Activated CD4-positive, alpha-beta memory T cell treated with anti-CD3 and anti-CD28 coated beads for 36 hours (primary cell): ENCODE measurements around the gene JARID2. TPM values are rescaled to one million over a fixed set of nuclear protein-coding genes. Genes with fewer than 3 reads are reported as not detected.

Source experiments
- CTCF ChIA-PET: fragments of 350-600 bp; sonication (Branson Sonifier 250); formaldehyde crosslinking; loops from one replicate; lab custom pipeline; 2021; ENCODE audit warnings: antibody characterized with exemption, inconsistent platforms; lab: Charles Lee
- POLR2A ChIA-PET: fragments of 350-600 bp; sonication (Branson Sonifier 250); formaldehyde crosslinking; loops from one replicate; lab custom pipeline; 2021; ENCODE audit warnings: antibody characterized with exemption; lab: Charles Lee
- DNase-seq: peaks from one replicate; pipeline ENCODE4 v3.0.0-alpha.2; 2020
- H3K27ac Mint-ChIP-seq: one replicate; pipeline ENCODE4 v1.8.0; 2021; ENCODE audit warnings: mixed read lengths
- H3K27me3 Mint-ChIP-seq: one replicate; pipeline ENCODE4 v1.8.0; 2021; ENCODE audit warnings: mixed read lengths
- H3K36me3 Mint-ChIP-seq: one replicate; pipeline ENCODE4 v1.8.0; 2021; ENCODE audit warnings: mixed read lengths
- H3K4me1 Mint-ChIP-seq: one replicate; pipeline ENCODE4 v1.8.0; 2021; ENCODE audit warnings: low read depth, mixed read lengths
- H3K4me3 Mint-ChIP-seq: one replicate; pipeline ENCODE4 v1.8.0; 2021; ENCODE audit warnings: mild to moderate bottlenecking, mixed read lengths
- H3K9me3 Mint-ChIP-seq: one replicate; pipeline ENCODE4 v1.8.0; 2021; ENCODE audit warnings: mixed read lengths
- intact Hi-C: fragments of 100-400 bp; cut with micrococcal nuclease; formaldehyde crosslinking; loops from one replicate; pipeline ENCODE4 v1.15.1; 2023
- total RNA-seq, 2 experiments: library from RNA; stranded (reverse); gene quantifications; one replicate each; pipeline ENCODE4 v1.2.3, GENCODE V29; 2021

JARID2 gene
- total RNA-seq, 2 experiments from 2014 or later, result 41.4 to 44.0 TPM

DNA sequence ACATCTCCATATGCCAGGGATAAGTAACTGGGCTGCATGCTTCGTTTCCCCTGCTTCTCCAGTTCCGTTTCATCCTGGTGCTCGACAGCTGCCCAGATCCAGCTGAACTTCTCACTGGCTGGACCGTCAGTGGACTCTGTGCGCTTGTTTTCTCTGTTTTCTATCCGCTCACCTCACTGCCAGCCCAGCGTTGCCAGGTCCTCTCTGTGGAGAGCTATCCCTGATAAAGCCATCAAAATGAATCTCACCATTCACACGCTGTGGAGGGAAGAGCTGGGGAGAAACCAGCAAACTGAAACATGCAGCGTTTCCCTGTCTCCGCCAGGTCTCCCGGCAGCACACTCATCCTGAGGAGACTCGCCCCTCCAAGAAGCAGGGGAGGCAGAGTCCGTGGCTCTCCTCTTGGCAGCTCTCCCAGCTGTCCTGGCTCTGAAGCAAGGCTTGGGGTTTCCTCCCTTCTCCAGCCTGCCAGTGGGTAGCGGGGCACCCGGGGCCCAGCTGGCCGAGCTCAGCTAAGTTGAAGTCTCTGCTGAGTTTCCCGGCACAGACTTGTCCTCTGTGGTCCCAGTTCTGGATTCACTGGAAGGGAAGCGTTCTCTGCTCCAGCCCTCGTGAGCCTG lies 256.1 kb downstream of the JARID2 start:
- Mint-ChIP-seq H3K4me1 (no peaks in the 10 kb centered on the region), H3K4me3 (no peak overlapping the region), H3K9me3 (no peaks in the 10 kb centered on the region), H3K27me3 (no peaks in the 10 kb centered on the region), H3K36me3 (peaks cover 56% of the 10 kb centered on the region), H3K27ac (no peak overlapping the region)
- CTCF ChIA-PET, result no interaction called here
- DNase-seq, result no peak
- intact Hi-C loops, result no loop called here
- POLR2A ChIA-PET, result no interaction called here

DNA sequence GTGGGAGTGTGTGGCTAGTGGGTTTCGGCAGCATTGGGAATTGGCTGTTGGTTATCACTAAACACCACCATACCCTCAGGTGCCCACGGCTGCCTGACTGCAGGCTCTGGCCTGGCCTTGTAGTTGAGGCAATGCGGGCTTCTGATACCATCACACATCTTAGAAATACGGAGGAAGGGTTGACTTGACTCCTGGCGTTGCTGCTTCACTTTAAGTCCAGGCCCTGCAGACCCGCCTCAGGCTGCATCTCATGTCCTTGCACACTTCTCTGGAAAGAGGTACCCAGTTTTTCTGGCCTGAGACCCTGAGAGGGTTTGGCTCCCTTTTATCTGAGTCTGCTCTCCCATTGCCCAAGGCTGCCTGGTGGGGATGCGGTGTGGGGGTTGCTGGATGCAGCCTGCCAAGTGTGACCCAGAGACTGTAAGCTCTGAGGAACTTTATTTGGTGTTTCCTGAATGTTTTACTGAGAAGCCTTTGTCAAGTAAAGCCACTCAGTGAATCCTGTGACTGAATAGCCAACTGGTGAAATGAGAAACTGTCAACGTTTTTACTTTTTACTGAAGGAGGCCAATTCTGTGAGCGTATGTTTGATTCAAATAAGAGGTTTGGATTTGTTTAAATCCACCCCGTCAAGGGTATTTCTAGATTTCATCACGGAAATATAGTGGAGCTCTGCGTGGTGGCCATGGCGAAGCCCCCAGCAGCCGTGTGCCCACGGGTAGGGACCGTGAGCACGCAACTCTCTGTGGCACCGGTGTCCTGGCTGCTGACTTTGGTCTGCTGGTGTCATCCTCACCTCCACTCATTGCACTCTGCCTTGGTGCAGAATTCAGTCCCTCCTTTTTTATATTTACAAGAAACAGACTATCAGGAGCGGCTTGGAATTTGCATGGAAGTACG lies 256.8 kb downstream of the JARID2 start:
- CTCF ChIA-PET, result no interaction called here
- H3K36me3 Mint-ChIP-seq, result peaks cover 59% of the 10 kb centered on the region
- no peaks in the 10 kb centered on the region for H3K4me1 Mint-ChIP-seq
- intact Hi-C loops, result no loop called here
- no peak overlapping the region for H3K27ac Mint-ChIP-seq
- POLR2A ChIA-PET, result no interaction called here
- no peak for DNase-seq
- no peaks in the 10 kb centered on the region for H3K9me3 Mint-ChIP-seq
- no peaks in the 10 kb centered on the region for H3K27me3 Mint-ChIP-seq
- no peak overlapping the region for H3K4me3 Mint-ChIP-seq

DNA sequence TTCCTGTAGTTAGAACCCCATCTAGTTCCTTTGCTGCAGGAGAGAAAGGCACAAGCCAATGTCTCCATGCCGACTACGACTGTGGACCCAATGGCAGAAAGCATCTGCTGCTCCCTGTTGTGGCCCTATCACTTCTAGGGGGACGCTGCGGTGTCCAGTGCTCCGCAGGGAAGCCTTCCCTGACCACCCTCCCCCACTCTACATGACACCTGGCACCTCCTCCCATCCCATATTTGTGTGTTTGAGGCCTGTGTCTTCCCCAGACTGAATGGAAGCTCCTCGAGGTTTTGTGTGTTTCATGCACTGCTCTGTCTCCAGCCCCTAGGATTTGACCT lies 257.4 kb downstream of the JARID2 start:
- ChIA-PET POLR2A (no interaction called here), CTCF (no interaction called here)
- H3K27ac Mint-ChIP-seq, result no peak overlapping the region
- H3K4me1 Mint-ChIP-seq, result no peaks in the 10 kb centered on the region
- no peaks in the 10 kb centered on the region for H3K9me3 Mint-ChIP-seq
- H3K36me3 Mint-ChIP-seq, result peaks cover 53% of the 10 kb centered on the region
- no peak overlapping the region for H3K4me3 Mint-ChIP-seq
- DNase-seq, result no peak
- intact Hi-C loops, result no loop called here
- H3K27me3 Mint-ChIP-seq, result no peaks in the 10 kb centered on the region

DNA sequence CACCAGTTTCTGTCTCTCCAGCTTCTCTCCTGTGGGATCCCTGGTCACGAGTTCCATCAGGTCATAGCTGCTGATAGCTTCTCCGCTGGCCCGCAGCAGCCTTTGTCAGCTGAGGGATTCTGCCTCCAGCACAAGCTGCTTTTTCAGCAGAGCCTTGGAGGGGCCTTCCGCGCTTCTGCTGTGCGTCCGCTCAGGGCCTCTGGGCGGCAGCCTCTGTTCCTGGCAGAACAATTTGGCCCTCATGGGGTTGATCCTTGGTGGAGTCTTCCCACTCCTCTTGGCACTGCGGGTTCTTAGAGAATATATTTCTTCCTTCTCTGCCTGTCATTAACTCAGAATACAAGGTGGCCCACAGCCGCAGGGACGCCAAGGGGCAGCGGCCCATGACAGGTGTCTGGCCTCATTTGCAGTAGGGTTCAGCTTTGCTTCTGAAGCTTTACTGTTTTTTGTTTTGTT lies 258.2 kb downstream of the JARID2 start:
- Mint-ChIP-seq H3K9me3 (no peaks in the 10 kb centered on the region), H3K4me3 (no peak overlapping the region), H3K27me3 (no peaks in the 10 kb centered on the region), H3K27ac (no peak overlapping the region), H3K36me3 (peaks cover 54% of the 10 kb centered on the region), H3K4me1 (no peaks in the 10 kb centered on the region)
- ChIA-PET POLR2A (no interaction called here), CTCF (no interaction called here)
- DNase-seq, result no peak
- intact Hi-C loops, result no loop called here

DNA sequence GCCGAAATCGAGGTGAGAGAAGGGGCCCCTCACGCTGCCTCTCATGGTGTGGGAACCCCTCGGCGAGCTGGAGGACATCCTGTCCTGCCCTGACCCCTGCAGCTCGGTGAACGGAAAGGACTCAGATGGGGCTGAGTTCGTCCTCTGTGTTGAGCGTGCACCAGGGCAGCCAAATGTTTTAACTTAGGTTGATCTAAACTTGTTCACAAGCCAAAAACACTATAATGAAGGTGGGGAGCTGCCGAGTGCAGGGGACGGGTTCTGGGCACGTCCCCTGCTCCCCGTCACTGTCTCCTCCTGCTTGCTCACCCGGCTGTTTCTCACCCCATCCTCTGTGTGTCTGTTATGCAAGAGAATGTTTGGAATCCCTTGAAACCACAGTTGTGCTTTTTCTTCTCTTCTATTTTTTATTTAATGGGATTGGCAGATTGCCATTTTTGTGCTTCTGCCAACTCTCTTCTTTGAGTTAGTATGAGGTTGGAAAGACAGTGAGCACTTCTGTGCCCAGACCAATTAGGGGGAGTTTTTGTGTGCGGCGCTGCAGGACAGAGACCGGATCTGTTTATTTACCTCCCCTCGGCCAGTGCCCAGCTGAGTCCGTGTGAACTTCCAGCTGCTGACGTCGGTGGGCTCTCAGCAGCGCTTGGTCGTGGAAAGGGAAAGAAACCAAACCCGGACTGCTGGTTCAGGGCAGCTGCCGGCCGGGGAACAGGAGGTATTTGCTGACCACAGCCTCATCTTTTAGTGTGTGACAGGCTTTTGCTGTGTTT lies 258.9 kb downstream of the JARID2 start:
- intact Hi-C loops, result no loop called here
- Mint-ChIP-seq H3K4me3 (no peak overlapping the region), H3K9me3 (no peaks in the 10 kb centered on the region), H3K27me3 (no peaks in the 10 kb centered on the region), H3K4me1 (no peaks in the 10 kb centered on the region), H3K36me3 (peaks cover 61% of the 10 kb centered on the region), H3K27ac (no peak overlapping the region)
- DNase-seq, result no peak
- ChIA-PET POLR2A (no interaction called here), CTCF (no interaction called here)

DNA sequence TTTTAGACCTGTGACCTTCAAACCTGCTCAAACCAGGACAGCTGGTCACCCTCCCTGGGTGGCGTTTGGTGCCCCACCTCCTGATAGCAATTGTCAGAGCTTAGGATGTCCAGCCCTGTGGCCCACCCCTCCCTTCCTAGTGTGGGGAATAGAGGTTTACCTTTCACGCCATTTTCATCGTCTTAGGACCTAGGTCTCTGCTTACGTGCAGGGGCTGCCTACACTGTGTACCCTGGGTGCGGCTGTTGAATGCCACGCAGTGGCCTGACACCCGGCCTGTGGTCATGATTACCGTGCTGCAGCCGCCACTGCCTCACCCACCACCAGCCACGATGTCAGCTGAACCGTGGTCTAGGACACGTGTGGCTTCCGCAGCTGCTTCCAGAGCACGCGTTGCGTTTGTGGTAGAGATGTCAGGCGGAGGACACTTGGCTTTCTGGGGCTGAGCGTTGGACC lies 259.6 kb downstream of the JARID2 start:
- ChIA-PET CTCF (no interaction called here), POLR2A (no interaction called here)
- no peaks in the 10 kb centered on the region for H3K27me3 Mint-ChIP-seq
- no peak for DNase-seq
- no peak overlapping the region for H3K4me3 Mint-ChIP-seq
- intact Hi-C loops, result no loop called here
- H3K4me1 Mint-ChIP-seq, result no peaks in the 10 kb centered on the region
- peaks cover 61% of the 10 kb centered on the region for H3K36me3 Mint-ChIP-seq
- no peaks in the 10 kb centered on the region for H3K9me3 Mint-ChIP-seq
- no peak overlapping the region for H3K27ac Mint-ChIP-seq

DNA sequence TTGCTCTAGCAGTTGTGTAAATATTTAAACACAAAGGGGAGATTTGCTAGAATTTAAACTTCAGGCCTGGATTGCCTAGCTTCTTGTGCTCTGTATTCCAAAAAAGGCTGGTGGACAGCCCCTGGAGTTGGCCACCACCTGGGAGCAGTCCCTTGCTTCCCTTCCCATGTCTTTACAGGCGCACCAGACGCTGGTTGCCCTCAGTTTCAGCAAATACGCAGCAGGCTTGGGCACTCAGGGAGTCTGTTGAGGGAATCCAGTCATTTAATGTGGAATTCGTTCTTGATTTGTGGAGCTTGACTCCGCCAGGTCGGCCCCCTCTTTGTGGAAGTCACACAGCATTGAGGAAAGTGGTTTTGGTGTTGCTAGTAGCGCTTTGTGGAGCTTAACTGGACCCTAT lies 260.2 kb downstream of the JARID2 start:
- Mint-ChIP-seq H3K9me3 (no peaks in the 10 kb centered on the region), H3K4me3 (no peak overlapping the region), H3K36me3 (peaks cover 61% of the 10 kb centered on the region), H3K4me1 (no peaks in the 10 kb centered on the region), H3K27me3 (no peaks in the 10 kb centered on the region), H3K27ac (no peak overlapping the region)
- intact Hi-C loops, result no loop called here
- ChIA-PET POLR2A (no interaction called here), CTCF (no interaction called here)
- no peak for DNase-seq

DNA sequence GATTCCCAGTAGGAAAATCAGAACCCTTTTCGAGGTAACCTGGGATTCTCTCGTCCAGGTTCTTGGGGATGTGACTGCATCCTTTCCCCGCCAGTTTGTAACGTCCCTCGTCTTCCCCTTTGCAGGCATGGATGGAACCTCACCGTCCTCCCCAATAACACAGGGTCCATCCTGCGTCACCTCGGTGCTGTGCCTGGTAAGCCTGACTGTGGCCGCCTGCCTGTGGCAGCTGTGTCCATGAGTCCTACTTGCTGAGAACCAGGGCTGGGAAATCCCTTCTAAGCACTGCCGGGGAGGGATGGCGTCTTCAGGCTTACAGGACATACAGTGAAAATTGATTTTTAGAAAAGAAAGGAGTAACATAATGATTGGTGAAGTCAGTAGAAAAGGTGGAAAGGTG lies 261.4 kb downstream of the JARID2 start:
- no peak overlapping the region for H3K27ac Mint-ChIP-seq
- ChIA-PET CTCF (no interaction called here), POLR2A (no interaction called here)
- no peaks in the 10 kb centered on the region for H3K27me3 Mint-ChIP-seq
- H3K4me3 Mint-ChIP-seq, result no peak overlapping the region
- no peaks in the 10 kb centered on the region for H3K4me1 Mint-ChIP-seq
- H3K9me3 Mint-ChIP-seq, result no peaks in the 10 kb centered on the region
- no peak for DNase-seq
- peaks cover 62% of the 10 kb centered on the region for H3K36me3 Mint-ChIP-seq
- intact Hi-C loops, result no loop called here

DNA sequence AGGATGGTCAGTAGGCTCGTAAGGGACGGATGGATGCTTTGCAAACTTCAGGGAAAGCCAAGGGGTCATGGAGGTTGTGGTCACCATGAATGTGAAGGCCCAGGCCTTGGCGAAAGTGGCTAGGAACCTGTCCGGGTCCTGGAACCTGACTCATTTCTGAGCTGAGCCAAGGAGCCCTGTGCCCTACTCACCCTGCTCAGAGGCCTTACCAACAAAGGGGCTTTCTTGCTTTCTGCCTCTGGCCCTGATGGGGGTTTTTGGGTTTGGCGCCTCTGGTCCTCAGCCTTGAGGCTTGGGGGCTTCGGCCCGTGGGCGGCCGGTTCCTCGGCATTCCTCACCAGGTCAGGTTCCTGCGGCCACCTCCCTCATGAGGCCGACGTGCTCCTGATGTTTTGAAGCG lies 261.9 kb downstream of the JARID2 start:
- Mint-ChIP-seq H3K27ac (no peak overlapping the region), H3K27me3 (no peaks in the 10 kb centered on the region), H3K4me3 (no peak overlapping the region), H3K4me1 (no peaks in the 10 kb centered on the region), H3K9me3 (no peaks in the 10 kb centered on the region), H3K36me3 (peaks cover 67% of the 10 kb centered on the region)
- ChIA-PET CTCF (no interaction called here), POLR2A (no interaction called here)
- no peak for DNase-seq
- intact Hi-C loops, result no loop called here

DNA sequence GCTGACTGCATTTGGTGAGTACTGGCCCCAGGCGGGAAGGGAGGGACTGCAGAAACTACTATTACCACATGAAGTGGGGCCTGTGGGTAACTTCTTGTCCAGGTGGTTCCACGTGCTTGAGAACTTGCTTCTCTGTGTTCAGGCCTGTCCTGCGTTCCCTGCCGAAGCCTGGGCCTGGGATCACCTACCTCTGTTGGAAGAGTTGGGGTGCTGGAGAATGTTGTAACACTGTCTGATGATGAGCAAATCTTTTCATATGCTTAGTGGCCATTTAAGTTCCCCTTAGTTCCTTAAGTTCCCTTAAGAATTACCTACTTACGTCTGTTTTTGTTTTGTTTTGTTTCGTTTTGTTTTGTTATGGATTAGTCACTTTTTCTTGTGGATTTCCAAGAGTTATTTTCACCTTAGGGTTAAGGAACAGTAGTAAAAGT lies 262.6 kb downstream of the JARID2 start:
- no peaks in the 10 kb centered on the region for H3K27me3 Mint-ChIP-seq
- H3K36me3 Mint-ChIP-seq, result peaks cover 69% of the 10 kb centered on the region
- H3K4me1 Mint-ChIP-seq, result no peaks in the 10 kb centered on the region
- POLR2A ChIA-PET, result no interaction called here
- DNase-seq, result no peak
- H3K27ac Mint-ChIP-seq, result peak overlapping the region; percentile 34
- intact Hi-C loops, result no loop called here
- H3K9me3 Mint-ChIP-seq, result no peaks in the 10 kb centered on the region
- H3K4me3 Mint-ChIP-seq, result no peak overlapping the region
- CTCF ChIA-PET, result no interaction called here

DNA sequence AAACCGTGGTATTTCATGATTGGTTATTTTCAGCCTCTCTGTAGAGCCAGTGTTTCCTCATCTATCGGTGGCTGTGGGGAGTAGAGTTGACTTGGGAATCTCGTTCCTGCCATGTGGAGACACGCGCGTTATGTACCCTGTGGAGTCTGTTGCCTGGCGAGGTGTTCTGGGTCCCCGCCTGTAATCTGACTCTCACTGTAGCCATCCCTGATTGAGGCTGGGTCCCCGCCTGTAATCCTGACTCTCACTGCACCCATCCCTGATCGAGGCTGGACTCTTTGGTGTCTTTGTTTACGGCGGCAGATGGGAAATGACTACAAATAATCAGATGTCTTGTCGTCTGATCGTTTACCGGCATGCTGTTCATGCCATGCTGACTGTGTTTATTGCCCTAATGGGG lies 263.1 kb downstream of the JARID2 start:
- Mint-ChIP-seq H3K36me3 (peaks cover 70% of the 10 kb centered on the region), H3K4me1 (no peaks in the 10 kb centered on the region), H3K9me3 (no peaks in the 10 kb centered on the region), H3K27me3 (no peaks in the 10 kb centered on the region), H3K4me3 (no peak overlapping the region), H3K27ac (no peak overlapping the region)
- DNase-seq, result no peak
- intact Hi-C loops, result no loop called here
- CTCF ChIA-PET, result no interaction called here
- POLR2A ChIA-PET, result no interaction called here

DNA sequence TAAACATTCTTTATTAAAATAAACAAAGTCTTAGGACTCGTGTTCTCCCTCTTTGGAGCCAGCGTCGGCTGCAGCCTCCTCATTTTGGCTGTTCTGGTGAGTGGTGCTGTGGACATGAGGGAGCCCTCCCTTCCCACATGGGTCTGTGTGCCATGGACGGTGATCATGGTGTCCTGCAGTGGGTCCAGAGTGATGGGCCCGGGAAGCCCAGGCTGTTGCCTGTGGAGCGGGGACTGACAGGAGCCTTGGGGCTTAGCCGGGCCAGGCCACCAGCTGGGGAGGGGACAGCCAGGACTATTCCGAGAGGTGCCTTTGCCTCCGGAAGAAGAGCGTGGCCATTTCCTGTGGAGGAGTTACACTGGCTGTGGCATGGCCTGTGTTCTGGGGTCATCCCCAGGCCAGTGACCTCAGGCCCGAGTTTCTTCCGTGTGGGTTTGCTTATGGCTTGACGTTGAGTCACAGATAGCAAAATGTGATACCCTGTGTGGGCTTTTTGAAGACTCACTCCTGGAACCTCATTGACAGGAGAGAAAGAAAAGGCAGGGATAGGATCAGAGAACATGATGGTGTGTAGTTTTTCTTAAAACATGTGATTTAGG lies 263.6 kb downstream of the JARID2 start:
- peak overlapping the region; percentile 58 for H3K27ac Mint-ChIP-seq
- ChIA-PET POLR2A (no interaction called here), CTCF (interaction anchor here (0.6 kb wide), 1 partner anchor 113 kb away, joined by 4 read pairs; no protein-coding TSS in a partner anchor)
- peaks cover 71% of the 10 kb centered on the region for H3K36me3 Mint-ChIP-seq
- no peaks in the 10 kb centered on the region for H3K27me3 Mint-ChIP-seq
- no peak for DNase-seq
- intact Hi-C loops, result no loop called here
- no peak overlapping the region for H3K4me3 Mint-ChIP-seq
- H3K9me3 Mint-ChIP-seq, result no peaks in the 10 kb centered on the region
- no peaks in the 10 kb centered on the region for H3K4me1 Mint-ChIP-seq
